GM23248 (cell line): ENCODE measurements around the gene PRUNE2. TPM values are rescaled to one million over a fixed set of nuclear protein-coding genes. Genes with fewer than 3 reads are reported as not detected.

Experiments used
- DNase-seq: peaks from one replicate; pipeline ENCODE4 v3.0.0-alpha.2; 2015
- H2AFZ ChIP-seq: fragments of 200-600 bp; sonication (generic); 2 replicates; pipeline ENCODE4 v1.6.1; 2016; ENCODE audit warnings: antibody characterized with exemption
- H3F3A ChIP-seq: fragments of 200-600 bp; sonication (generic); 2 replicates; pipeline ENCODE4 v1.6.1; 2016; ENCODE audit warnings: mild to moderate bottlenecking, antibody characterized with exemption, mixed run types; ENCODE audit not compliant: insufficient read depth
- H3K27ac ChIP-seq: fragments of 200-600 bp; sonication (generic); 2 replicates; pipeline ENCODE4 v1.5.1; 2016; ENCODE audit warnings: mild to moderate bottlenecking
- H3K27me3 ChIP-seq: fragments of 200-600 bp; sonication (generic); replicated peaks from 2 replicates; pipeline ENCODE4 v1.6.1; 2016; ENCODE audit warnings: mild to moderate bottlenecking; ENCODE audit not compliant: insufficient read depth
- H3K36me3 ChIP-seq: fragments of 200-600 bp; sonication (generic); 2 replicates; pipeline ENCODE4 v1.6.1; 2016; ENCODE audit warnings: low read depth, mild to moderate bottlenecking
- H3K4me1 ChIP-seq: fragments of 200-600 bp; sonication (generic); 2 replicates; pipeline ENCODE4 v1.6.1; 2016; ENCODE audit warnings: mild to moderate bottlenecking; ENCODE audit not compliant: insufficient read depth
- H3K4me2 ChIP-seq: fragments of 200-600 bp; sonication (generic); one replicate; pipeline ENCODE4 v1.6.1; 2016; ENCODE audit warnings: mild to moderate bottlenecking; ENCODE audit not compliant: unreplicated experiment
- H3K4me3 ChIP-seq: fragments of 200-600 bp; sonication (generic); 2 replicates; pipeline ENCODE4 v1.5.1; 2016; ENCODE audit warnings: mild to moderate bottlenecking
- H3K79me2 ChIP-seq: fragments of 200-600 bp; sonication (generic); 2 replicates; pipeline ENCODE4 v1.6.1; 2016; ENCODE audit warnings: mild to moderate bottlenecking; ENCODE audit not compliant: insufficient read depth
- H3K9ac ChIP-seq: fragments of 200-600 bp; sonication (generic); 2 replicates; pipeline ENCODE4 v1.6.1; 2016; ENCODE audit warnings: mild to moderate bottlenecking
- H3K9me2 ChIP-seq: fragments of 200-600 bp; sonication (generic); 2 replicates; pipeline ENCODE4 v1.6.1; 2016; ENCODE audit warnings: mixed run types, mild to moderate bottlenecking, moderate library complexity; ENCODE audit not compliant: insufficient read depth
- H3K9me3 ChIP-seq: fragments of 200-600 bp; sonication (generic); one replicate; pipeline ENCODE4 v1.6.1; 2017; ENCODE audit warnings: low read depth
- H4K20me1 ChIP-seq: fragments of 200-600 bp; sonication (generic); 2 replicates; pipeline ENCODE4 v1.6.0; 2016; ENCODE audit not compliant: insufficient read depth
- EZH2 ChIP-seq: fragments of 200-600 bp; sonication (generic); IDR thresholded peaks from 2 replicates; pipeline ENCODE4 v1.6.1; 2018; ENCODE audit warnings: antibody characterized with exemption, mild to moderate bottlenecking; ENCODE audit not compliant: insufficient read depth, poor library complexity, severe bottlenecking
- EZH2phosphoT487 ChIP-seq: fragments of 200-600 bp; sonication (generic); IDR thresholded peaks from 2 replicates; pipeline ENCODE4 v1.6.1; 2018; ENCODE audit warnings: antibody characterized with exemption, moderate library complexity, mild to moderate bottlenecking, low read depth; ENCODE audit not compliant: insufficient read depth
- WGBS, 2 experiments: methylation state at CpG; one replicate each; pipeline ENCODE4 v1.1.6; 2015 to 2017; ENCODE audit warnings: low lambda C conversion rate in 2 of 2, low coverage in 1 of 2; ENCODE audit errors: missing lambda C conversion rate in 2 of 2; 5-methylcytosine and 5-hydroxymethylcytosine counted together
- in situ Hi-C: fragments of 300-500 bp; cut with MboI; formaldehyde crosslinking; loops from 2 replicates; pipeline ENCODE4 v1.15.0; 2020
- polyA plus RNA-seq: library from polyadenylated mRNA; unstranded; fragments of >200 nt; fragmentation: Nextera tagmentation; extraction: Ambion mirVana; gene quantifications from 2 replicates; pipeline ENCODE4 v1.2.1, GENCODE V29; 2016
- total RNA-seq: library from RNA; depleted of rRNA; stranded (reverse); fragments of >200 nt; shearing (Covaris generic); gene quantifications from 2 replicates; pipeline ENCODE4 v1.2.3, GENCODE V29; 2014

The PRUNE2 gene
- total and polyA plus RNA-seq, 2 experiments from 2014 or later = 2.0 to 8.8 TPM

- Histone ChIP-seq H3K27ac (no peak overlapping the region), H3K4me1 (peaks cover 24% of the 10 kb centered on the region), H3K79me2 (no peaks in the 10 kb centered on the region), H3K9me2 (no peaks in the 10 kb centered on the region), H3K9ac (no peak overlapping the region), H3K4me3 (peak overlapping the region; percentile 32), H3K9me3 (no peaks in the 10 kb centered on the region), H4K20me1 (no peaks in the 10 kb centered on the region), H3K36me3 (no peaks in the 10 kb centered on the region), H2AFZ (peak overlapping the region; percentile 39; the same call in 1 of the 2 replicates), H3F3A (peaks cover 27% of the 10 kb centered on the region), H3K4me2 (no peak overlapping the region), H3K27me3 (0 out of 2 replicates have a peak, but pooled peaks cover 8% of the 10 kb centered on the region)
- whole genome bisulfite sequencing, 2 experiments = 15 to 19% methylated on average over 13 of the region's 13 CpGs
- in situ Hi-C loops = no loop called here
- no peak for DNase-seq
- TF ChIP-seq EZH2phosphoT487 (no peak), EZH2 (no peak)
These were observed 214.2 kb downstream of the PRUNE2 start for GRCh38 chr9:76691517-76692313.

DNA sequence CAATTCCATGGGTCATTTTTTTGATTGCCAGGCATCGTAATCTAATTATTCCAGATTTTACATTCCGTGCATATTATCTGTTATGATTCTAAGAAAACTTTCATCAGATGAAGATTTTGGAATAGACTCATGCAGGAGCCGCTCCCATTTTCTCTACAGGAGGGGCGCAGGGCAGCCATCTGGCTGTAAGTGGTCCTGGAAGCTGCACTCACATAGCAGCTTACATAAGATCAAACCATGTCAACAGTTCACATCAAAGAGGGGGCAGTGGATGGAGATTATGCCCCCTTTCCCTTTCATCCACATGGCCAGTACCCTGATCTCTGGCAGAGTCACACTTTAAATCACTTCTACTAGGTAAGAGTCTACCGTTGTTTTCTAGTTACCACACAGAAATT is 214.9 kb downstream of the PRUNE2 start:
- H3K36me3 ChIP-seq = no peaks in the 10 kb centered on the region
- H3K4me1 ChIP-seq = peaks cover 24% of the 10 kb centered on the region
- H4K20me1 ChIP-seq = no peaks in the 10 kb centered on the region
- no peak overlapping the region for H3K4me2 ChIP-seq
- no peak overlapping the region for H2AFZ ChIP-seq
- 49 to 53% methylated on average over 5 of the region's 5 CpGs for WGBS, 2 experiments
- no peak for TF ChIP-seq EZH2phosphoT487
- TF ChIP-seq EZH2 = no peak
- H3K9me2 ChIP-seq = no peaks in the 10 kb centered on the region
- H3K9ac ChIP-seq = no peak overlapping the region
- 0 out of 2 replicates have a peak, but pooled peaks cover 8% of the 10 kb centered on the region for H3K27me3 ChIP-seq
- in situ Hi-C loops = no loop called here
- no peak overlapping the region for H3K27ac ChIP-seq
- peaks cover 30% of the 10 kb centered on the region for H3F3A ChIP-seq
- H3K9me3 ChIP-seq = no peaks in the 10 kb centered on the region
- DNase-seq = no peak
- no peaks in the 10 kb centered on the region for H3K79me2 ChIP-seq
- H3K4me3 ChIP-seq = no peak overlapping the region

GRCh38 chr9:76690246-76690972 is 215.5 kb downstream of the PRUNE2 start:
- no peak overlapping the region for H3K4me3 ChIP-seq
- H3K9me2 ChIP-seq = no peaks in the 10 kb centered on the region
- no peak for TF ChIP-seq EZH2phosphoT487
- no peak for TF ChIP-seq EZH2
- no peak overlapping the region for H3K4me2 ChIP-seq
- no peaks in the 10 kb centered on the region for H3K79me2 ChIP-seq
- WGBS, 2 experiments = 62 to 68% methylated on average over 1 of the region's 1 CpG
- H3K27me3 ChIP-seq = 0 out of 2 replicates have a peak, but pooled peaks cover 8% of the 10 kb centered on the region
- no peaks in the 10 kb centered on the region for H3K9me3 ChIP-seq
- H3K36me3 ChIP-seq = no peaks in the 10 kb centered on the region
- peaks cover 30% of the 10 kb centered on the region for H3F3A ChIP-seq
- no peak overlapping the region for H2AFZ ChIP-seq
- in situ Hi-C loops = no loop called here
- H3K9ac ChIP-seq = no peak overlapping the region
- H4K20me1 ChIP-seq = no peaks in the 10 kb centered on the region
- no peak overlapping the region for H3K27ac ChIP-seq
- H3K4me1 ChIP-seq = peaks cover 24% of the 10 kb centered on the region
- no peak for DNase-seq

DNA sequence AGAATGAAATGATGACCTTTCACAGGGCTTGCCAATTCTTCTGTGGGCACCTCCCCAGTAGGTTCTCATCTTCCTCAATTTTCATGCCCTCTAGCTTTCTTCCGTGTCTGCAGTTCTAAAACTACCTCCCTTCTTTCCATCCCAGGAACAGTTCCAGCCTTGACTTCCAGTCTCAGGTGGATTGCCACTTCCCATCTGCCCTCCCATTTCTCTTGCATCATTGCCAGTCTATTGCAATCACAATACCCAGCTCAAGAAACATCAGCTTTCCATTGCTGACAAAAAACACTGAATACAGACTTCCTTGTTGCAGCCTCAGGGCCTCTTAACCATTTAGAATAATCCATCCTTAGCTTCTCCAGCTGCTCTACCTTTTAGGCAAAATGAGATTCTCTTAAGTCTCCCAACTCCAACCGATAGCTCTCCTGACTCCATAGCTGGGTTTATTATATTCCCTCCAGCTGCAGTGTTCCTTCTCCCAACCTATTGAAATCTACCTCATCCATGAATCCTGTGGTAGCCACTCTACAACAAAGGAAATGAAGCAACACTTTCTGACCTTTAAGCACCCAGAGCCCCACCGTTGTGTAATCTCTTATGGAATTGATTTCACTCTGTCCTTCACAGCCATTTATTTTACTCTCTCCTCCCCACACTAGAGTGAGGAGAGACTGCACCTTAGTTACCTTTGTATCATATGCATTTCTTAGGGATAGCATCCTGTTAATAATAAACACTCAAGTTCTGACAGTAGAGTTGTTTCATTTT is 217.3 kb downstream of the PRUNE2 start:
- peak overlapping the region; percentile 92 for H3K27ac ChIP-seq
- 0 out of 2 replicates have a peak, but pooled peaks cover 8% of the 10 kb centered on the region for H3K27me3 ChIP-seq
- 46 to 52% methylated on average over 3 of the region's 3 CpGs for WGBS, 2 experiments
- H3K4me3 ChIP-seq = no peak overlapping the region
- TF ChIP-seq EZH2 (no peak), EZH2phosphoT487 (no peak)
- no peaks in the 10 kb centered on the region for H3K9me2 ChIP-seq
- peak overlapping the region; percentile 77 for H3K4me2 ChIP-seq
- no peaks in the 10 kb centered on the region for H3K9me3 ChIP-seq
- DNase-seq = peak; percentile 43
- no peaks in the 10 kb centered on the region for H3K79me2 ChIP-seq
- H2AFZ ChIP-seq = peak overlapping the region; percentile 55
- H3F3A ChIP-seq = peaks cover 30% of the 10 kb centered on the region
- in situ Hi-C loops = no loop called here
- H3K9ac ChIP-seq = peak overlapping the region; percentile 74
- no peaks in the 10 kb centered on the region for H4K20me1 ChIP-seq
- peaks cover 24% of the 10 kb centered on the region for H3K4me1 ChIP-seq
- H3K36me3 ChIP-seq = no peaks in the 10 kb centered on the region
